A549 (cell line): ENCODE data around the gene BMP4.

Experiments used
- HDAC2 ChIP-seq: fragments of 200-600 bp; sonication (generic); IDR thresholded peaks from 2 replicates; pipeline ENCODE4 v1.6.1; 2016
- HEYL ChIP-seq: fragments of 250-450 bp; sonication (Bioruptor Pico); IDR thresholded peaks from 2 replicates; pipeline ENCODE4 v1.8.0; 2021; ENCODE audit warnings: mild to moderate bottlenecking, moderate library complexity
- JUN ChIP-seq, 2 experiments: fragments of >200 bp; sonication (Bioruptor Twin); formaldehyde crosslinking; IDR thresholded peaks; 2 replicates in 1 of 2; 3 replicates in 1 of 2; pipeline ENCODE4 v1.6.1; 2016 to 2017
- MAFK ChIP-seq: fragments of 450-650 bp; IDR thresholded peaks from 2 replicates; pipeline ENCODE4 v1.6.1; 2014; ENCODE audit not compliant: partially characterized antibody
- POLR2A ChIP-seq: IDR thresholded peaks from 2 replicates; pipeline ENCODE4 v1.6.1; 2012; ENCODE audit warnings: mild to moderate bottlenecking, low read length
- RCOR1 ChIP-seq: fragments of 150-350 bp; IDR thresholded peaks from 2 replicates; pipeline ENCODE4 v1.6.1; 2014; ENCODE audit warnings: antibody characterized with exemption, low read length, low read depth
- REST ChIP-seq: fragments of 200-600 bp; sonication (generic); IDR thresholded peaks from 2 replicates; pipeline ENCODE4 v1.6.1; 2016; ENCODE audit warnings: antibody characterized with exemption, mild to moderate bottlenecking, moderate library complexity
- SMC3 ChIP-seq: fragments of >200 bp; sonication (Bioruptor Twin); formaldehyde crosslinking; IDR thresholded peaks from 3 replicates; pipeline ENCODE4 v1.6.1; 2018; ENCODE audit warnings: inconsistent platforms
- TF ChIP-seq, protein P1 (sequence below): fragments of >200 bp; sonication (Bioruptor Twin); formaldehyde crosslinking; IDR thresholded peaks from 3 replicates; pipeline ENCODE4 v1.5.1; 2016

DNA sequence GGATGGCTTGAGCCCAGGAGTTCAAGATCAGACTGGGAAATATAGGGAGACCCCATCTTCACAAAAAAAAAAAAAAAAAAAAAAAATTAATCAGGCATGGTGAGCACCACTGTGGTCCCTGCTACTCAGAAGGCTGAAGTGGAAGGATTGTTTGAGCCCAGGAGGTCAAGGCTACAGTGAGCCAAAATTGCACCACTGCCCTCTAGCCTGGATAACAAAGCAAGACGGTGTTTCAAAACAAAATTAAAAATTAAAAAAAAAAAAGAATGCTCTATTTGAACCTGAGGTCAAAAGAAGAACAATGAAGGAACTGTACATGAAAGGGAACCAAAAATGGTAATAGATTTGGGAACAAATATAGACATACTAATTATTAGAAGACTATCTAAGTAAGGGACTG lies 40.4 kb downstream of the BMP4 start:
- TF ChIP-seq REST (no peak), HDAC2 (no peak), RCOR1 (no peak), MAFK (no peak), SMC3 (no peak), HEYL (CRISPR knock-in tag) (no peak), POLR2A (no peak), JUN (IDR thresholded peaks at IDR 0.05) (no peak)
- TF ChIP-seq, protein P1, sequence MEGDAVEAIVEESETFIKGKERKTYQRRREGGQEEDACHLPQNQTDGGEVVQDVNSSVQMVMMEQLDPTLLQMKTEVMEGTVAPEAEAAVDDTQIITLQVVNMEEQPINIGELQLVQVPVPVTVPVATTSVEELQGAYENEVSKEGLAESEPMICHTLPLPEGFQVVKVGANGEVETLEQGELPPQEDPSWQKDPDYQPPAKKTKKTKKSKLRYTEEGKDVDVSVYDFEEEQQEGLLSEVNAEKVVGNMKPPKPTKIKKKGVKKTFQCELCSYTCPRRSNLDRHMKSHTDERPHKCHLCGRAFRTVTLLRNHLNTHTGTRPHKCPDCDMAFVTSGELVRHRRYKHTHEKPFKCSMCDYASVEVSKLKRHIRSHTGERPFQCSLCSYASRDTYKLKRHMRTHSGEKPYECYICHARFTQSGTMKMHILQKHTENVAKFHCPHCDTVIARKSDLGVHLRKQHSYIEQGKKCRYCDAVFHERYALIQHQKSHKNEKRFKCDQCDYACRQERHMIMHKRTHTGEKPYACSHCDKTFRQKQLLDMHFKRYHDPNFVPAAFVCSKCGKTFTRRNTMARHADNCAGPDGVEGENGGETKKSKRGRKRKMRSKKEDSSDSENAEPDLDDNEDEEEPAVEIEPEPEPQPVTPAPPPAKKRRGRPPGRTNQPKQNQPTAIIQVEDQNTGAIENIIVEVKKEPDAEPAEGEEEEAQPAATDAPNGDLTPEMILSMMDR: no peak
